HEK293 (cell line): ENCODE data around the gene FGD4.

Experiments used
- BCL11A ChIP-seq: fragments of 450-650 bp; formaldehyde crosslinking; IDR thresholded peaks from 2 replicates; pipeline ENCODE4 v1.5.1; 2016; ENCODE audit warnings: low read depth, missing biosample characterization, missing genetic modification characterization
- FEZF1 ChIP-seq: fragments of 450-650 bp; formaldehyde crosslinking; IDR thresholded peaks from 2 replicates; pipeline ENCODE4 v1.5.1; 2016; ENCODE audit warnings: missing biosample characterization, missing genetic modification characterization
- PRDM1 ChIP-seq: fragments of 450-650 bp; formaldehyde crosslinking; IDR thresholded peaks from 2 replicates; pipeline ENCODE4; 2016; ENCODE audit warnings: missing biosample characterization, missing genetic modification characterization
- SETDB1 ChIP-seq: IDR thresholded peaks from one replicate; pipeline ENCODE4 v1.6.1; 2017; ENCODE audit warnings: mild to moderate bottlenecking, low read length, moderate library complexity, mixed read lengths; ENCODE audit not compliant: insufficient read length
- SP3 ChIP-seq: fragments of 450-650 bp; formaldehyde crosslinking; IDR thresholded peaks from 2 replicates; pipeline ENCODE4 v1.5.1; 2016; ENCODE audit warnings: missing biosample characterization, missing genetic modification characterization
- ZBTB48 ChIP-seq: fragments of 450-650 bp; formaldehyde crosslinking; IDR thresholded peaks from 2 replicates; pipeline ENCODE4 v1.5.1; 2016; ENCODE audit warnings: missing biosample characterization, missing genetic modification characterization
- ZNF121 ChIP-seq: fragments of 450-650 bp; formaldehyde crosslinking; IDR thresholded peaks from 2 replicates; pipeline ENCODE4 v1.5.1; 2016; ENCODE audit warnings: missing biosample characterization, missing genetic modification characterization
- ZNF266 ChIP-seq: fragments of 450-650 bp; formaldehyde crosslinking; IDR thresholded peaks from 2 replicates; pipeline ENCODE4 v1.5.1; 2016; ENCODE audit warnings: missing biosample characterization, missing genetic modification characterization, low read depth
- ZNF654 ChIP-seq: fragments of 450-650 bp; formaldehyde crosslinking; IDR thresholded peaks from 2 replicates; pipeline ENCODE4 v1.5.1; 2016; ENCODE audit warnings: low read depth, missing biosample characterization, missing genetic modification characterization
- TF ChIP-seq, protein P1 (sequence below): fragments of 450-650 bp; formaldehyde crosslinking; IDR thresholded peaks from 2 replicates; pipeline ENCODE4 v1.5.1; 2016; ENCODE audit warnings: missing biosample characterization, missing genetic modification characterization, borderline replicate concordance
- TF ChIP-seq, protein P2 (sequence below): fragments of 450-650 bp; formaldehyde crosslinking; IDR thresholded peaks from 2 replicates; pipeline ENCODE4 v1.5.1; 2016; ENCODE audit warnings: missing biosample characterization, missing genetic modification characterization
- TF ChIP-seq, protein P3 (sequence below): fragments of 450-650 bp; formaldehyde crosslinking; IDR thresholded peaks from 2 replicates; pipeline ENCODE4 v1.5.1; 2016; ENCODE audit warnings: missing biosample characterization, missing genetic modification characterization

DNA sequence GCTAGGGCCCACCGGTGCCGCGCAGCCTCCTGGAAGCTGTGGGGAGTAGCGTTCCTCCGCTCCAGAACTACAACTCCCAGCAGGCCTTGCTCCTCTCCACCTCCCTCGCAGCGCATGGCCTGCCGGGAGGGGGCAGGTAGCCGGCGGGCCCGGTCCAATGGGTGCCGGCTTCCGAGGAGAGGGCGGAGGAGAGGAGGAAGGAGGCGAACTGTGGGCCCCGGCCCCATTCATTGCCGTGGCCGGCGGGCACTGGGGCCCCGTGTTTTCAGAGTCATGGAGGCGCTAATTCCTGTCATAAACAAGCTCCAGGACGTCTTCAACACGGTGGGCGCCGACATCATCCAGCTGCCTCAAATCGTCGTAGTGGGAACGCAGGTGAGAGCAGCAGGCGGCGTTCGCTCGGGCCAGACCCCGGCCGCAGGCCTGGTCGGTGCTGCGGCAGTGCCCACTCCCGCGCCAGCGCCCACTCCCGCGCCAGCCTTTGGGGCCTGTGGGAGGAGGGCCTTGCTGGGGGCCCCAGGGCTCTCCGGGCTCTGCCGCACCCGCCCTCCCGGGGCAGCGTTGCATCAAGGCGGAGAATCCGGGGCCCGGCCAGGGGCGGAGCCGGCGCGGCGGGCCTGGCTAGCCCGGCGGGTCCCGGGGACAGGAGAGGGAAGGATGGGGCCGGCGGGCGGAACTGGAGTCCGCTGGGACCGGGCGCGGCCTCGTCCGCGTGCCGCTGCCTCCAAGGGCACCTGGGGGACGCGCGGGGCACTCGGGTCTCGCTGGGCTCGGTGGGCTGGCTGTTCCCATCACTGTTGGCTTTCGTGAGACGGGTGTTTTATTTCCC, 279.9 kb downstream of the FGD4 start, which contains the start of gene DNM1L:
- TF ChIP-seq ZNF654 (tag by site-specific recombination) (no peak), ZBTB48 (tag by site-specific recombination) (peak; percentile 49; the same call in 1 of the 2 replicates), FEZF1 (tag by site-specific recombination) (no peak), ZNF121 (tag by site-specific recombination) (peak; percentile 62; the same call in 1 of the 2 replicates), ZNF266 (tag by site-specific recombination) (no peak), SETDB1 (no peak), PRDM1 (tag by site-specific recombination) (no peak), SP3 (peak; percentile 98), BCL11A (tag by site-specific recombination) (0 out of 2 replicates have a peak, but pooled peaks have one; percentile 22)
- TF ChIP-seq, protein P1, sequence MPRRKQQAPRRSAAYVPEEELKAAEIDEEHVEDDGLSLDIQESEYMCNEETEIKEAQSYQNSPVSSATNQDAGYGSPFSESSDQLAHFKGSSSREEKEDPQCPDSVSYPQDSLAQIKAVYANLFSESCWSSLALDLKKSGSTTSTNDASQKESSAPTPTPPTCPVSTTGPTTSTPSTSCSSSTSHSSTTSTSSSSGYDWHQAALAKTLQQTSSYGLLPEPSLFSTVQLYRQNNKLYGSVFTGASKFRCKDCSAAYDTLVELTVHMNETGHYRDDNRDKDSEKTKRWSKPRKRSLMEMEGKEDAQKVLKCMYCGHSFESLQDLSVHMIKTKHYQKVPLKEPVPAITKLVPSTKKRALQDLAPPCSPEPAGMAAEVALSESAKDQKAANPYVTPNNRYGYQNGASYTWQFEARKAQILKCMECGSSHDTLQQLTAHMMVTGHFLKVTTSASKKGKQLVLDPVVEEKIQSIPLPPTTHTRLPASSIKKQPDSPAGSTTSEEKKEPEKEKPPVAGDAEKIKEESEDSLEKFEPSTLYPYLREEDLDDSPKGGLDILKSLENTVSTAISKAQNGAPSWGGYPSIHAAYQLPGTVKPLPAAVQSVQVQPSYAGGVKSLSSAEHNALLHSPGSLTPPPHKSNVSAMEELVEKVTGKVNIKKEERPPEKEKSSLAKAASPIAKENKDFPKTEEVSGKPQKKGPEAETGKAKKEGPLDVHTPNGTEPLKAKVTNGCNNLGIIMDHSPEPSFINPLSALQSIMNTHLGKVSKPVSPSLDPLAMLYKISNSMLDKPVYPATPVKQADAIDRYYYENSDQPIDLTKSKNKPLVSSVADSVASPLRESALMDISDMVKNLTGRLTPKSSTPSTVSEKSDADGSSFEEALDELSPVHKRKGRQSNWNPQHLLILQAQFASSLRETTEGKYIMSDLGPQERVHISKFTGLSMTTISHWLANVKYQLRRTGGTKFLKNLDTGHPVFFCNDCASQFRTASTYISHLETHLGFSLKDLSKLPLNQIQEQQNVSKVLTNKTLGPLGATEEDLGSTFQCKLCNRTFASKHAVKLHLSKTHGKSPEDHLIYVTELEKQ (tag by site-specific recombination): no peak
- TF ChIP-seq, protein P2, sequence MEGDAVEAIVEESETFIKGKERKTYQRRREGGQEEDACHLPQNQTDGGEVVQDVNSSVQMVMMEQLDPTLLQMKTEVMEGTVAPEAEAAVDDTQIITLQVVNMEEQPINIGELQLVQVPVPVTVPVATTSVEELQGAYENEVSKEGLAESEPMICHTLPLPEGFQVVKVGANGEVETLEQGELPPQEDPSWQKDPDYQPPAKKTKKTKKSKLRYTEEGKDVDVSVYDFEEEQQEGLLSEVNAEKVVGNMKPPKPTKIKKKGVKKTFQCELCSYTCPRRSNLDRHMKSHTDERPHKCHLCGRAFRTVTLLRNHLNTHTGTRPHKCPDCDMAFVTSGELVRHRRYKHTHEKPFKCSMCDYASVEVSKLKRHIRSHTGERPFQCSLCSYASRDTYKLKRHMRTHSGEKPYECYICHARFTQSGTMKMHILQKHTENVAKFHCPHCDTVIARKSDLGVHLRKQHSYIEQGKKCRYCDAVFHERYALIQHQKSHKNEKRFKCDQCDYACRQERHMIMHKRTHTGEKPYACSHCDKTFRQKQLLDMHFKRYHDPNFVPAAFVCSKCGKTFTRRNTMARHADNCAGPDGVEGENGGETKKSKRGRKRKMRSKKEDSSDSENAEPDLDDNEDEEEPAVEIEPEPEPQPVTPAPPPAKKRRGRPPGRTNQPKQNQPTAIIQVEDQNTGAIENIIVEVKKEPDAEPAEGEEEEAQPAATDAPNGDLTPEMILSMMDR (tag by site-specific recombination): peak; percentile 45; the same call in 1 of the 2 replicates
- TF ChIP-seq, protein P3, sequence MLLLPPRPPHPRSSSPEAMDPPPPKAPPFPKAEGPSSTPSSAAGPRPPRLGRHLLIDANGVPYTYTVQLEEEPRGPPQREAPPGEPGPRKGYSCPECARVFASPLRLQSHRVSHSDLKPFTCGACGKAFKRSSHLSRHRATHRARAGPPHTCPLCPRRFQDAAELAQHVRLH: no peak; the same call in 1 of the 2 replicates
